Measurements from ENCODE around the gene RSRC1. TPM values are rescaled to one million over a fixed set of nuclear protein-coding genes. Genes with fewer than 3 reads are reported as not detected.
"Not testable (repeated sequence)": the region's sequence is repeated elsewhere in the genome, so short reads cannot be mapped to it uniquely, and the experiment has no call there.

RSRC1 gene, protein sequence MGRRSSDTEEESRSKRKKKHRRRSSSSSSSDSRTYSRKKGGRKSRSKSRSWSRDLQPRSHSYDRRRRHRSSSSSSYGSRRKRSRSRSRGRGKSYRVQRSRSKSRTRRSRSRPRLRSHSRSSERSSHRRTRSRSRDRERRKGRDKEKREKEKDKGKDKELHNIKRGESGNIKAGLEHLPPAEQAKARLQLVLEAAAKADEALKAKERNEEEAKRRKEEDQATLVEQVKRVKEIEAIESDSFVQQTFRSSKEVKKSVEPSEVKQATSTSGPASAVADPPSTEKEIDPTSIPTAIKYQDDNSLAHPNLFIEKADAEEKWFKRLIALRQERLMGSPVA
- 10 to 100 TPM; 27.7 to 36.7 (median 31.9) TPM for total RNA-seq

DNA sequence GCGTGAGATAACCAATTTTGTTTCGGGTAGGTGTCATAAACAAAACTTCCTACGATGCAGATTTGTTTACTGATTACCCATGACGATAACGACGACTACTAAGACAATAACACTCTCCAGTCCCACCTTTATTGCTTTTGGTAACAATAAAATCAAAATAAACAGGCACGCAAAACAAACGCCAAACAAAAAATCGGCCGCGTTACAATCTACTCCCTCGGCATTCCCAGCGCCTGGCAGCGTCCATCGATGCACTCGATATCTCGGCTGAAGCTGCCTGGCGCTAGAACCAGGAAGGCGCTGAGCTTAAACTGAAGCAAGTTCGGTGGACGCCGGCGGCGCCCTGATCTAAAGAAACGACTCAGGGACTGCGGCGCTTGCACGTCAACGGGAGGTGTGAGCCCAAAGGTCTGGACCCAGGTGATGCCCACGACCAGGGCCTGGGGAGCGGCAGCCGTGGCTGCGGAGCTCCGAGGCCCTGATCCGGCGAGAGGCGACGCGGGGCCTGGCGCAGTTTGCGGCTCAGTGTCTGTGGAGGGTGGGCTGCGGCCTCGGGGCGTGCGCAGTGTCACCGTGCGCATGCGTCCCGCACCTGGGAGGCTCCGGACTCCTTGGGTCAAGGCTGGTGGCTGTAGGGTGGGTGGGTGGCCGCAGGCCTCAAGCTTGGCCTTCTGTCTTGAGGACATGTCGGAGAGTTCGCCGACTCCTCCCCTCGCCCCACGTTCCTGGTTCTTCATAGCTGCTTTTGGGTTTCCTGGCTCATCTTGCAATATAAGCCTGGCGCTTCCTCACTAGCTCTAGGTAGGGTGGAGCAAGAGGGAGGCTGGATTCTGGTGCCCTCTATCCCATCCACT, at the start of gene RSRC1:
Gene RSRC1 (plus strand): TSS at position 286 of the 854 bp plus-strand sequence. CDS start 12,016 bp downstream, outside the sequence.
- peak within 1 kb of the TSS; percentile 80 to 89 (median 86) for H3K27ac ChIP-seq
- ATAC-seq (peak; percentile 93 to 94), DNase-seq (peak; percentile 78 to 80)
- peak within 1 kb of the TSS; percentile 80 to 97 (median 90) for H3K4me3 ChIP-seq
- peak; percentile 16 to 45 for TF ChIP-seq POLR2A (IDR thresholded peaks at IDR 0.05)
- TF ChIP-seq, protein P1, sequence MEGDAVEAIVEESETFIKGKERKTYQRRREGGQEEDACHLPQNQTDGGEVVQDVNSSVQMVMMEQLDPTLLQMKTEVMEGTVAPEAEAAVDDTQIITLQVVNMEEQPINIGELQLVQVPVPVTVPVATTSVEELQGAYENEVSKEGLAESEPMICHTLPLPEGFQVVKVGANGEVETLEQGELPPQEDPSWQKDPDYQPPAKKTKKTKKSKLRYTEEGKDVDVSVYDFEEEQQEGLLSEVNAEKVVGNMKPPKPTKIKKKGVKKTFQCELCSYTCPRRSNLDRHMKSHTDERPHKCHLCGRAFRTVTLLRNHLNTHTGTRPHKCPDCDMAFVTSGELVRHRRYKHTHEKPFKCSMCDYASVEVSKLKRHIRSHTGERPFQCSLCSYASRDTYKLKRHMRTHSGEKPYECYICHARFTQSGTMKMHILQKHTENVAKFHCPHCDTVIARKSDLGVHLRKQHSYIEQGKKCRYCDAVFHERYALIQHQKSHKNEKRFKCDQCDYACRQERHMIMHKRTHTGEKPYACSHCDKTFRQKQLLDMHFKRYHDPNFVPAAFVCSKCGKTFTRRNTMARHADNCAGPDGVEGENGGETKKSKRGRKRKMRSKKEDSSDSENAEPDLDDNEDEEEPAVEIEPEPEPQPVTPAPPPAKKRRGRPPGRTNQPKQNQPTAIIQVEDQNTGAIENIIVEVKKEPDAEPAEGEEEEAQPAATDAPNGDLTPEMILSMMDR (IDR thresholded peaks at IDR 0.05 in 4 of 5, conservative IDR thresholded peaks at IDR 0.05 in 1 of 5), result peak in 1 of 5 experiments; percentile 7
- peaks cover 40 to 42% (median 40%) of the 10 kb centered on the region in 3 donors for H3K27me3 ChIP-seq
- peaks cover 17 to 40% of the 10 kb centered on the region in 2 donors for H3K4me1 ChIP-seq
- in situ Hi-C loops (cut with MboI; ENCODE audit: low sequenced_read_pairs in 4 of 4), result loop anchor here in 1 of 4 donors (25.0 kb wide), 1 partner anchor 527 kb away; the partner anchor contains the start of gene GFM1
- intact Hi-C loops (cut with DNase I; ENCODE audit: low total_unique reads), result loop anchor here (5.0 to 10.0 kb wide), 3 partner anchors 325 to 935 kb away; partner anchors contain the start of gene MLF1
- H3K36me3 ChIP-seq, result no peaks in the 10 kb centered on the region
- H3K9me3 ChIP-seq, result no peaks in the 10 kb centered on the region

GRCh38 chr3:158065574-158065973, 44.3 kb upstream of the RSRC1 start:
- H3K36me3 ChIP-seq; H3K4me3 ChIP-seq; DNase-seq; H3K9me3 ChIP-seq; H3K27me3 ChIP-seq; H3K4me1 ChIP-seq; H3K27ac ChIP-seq; in situ Hi-C loops (cut with MboI; ENCODE audit: low sequenced_read_pairs in 4 of 4); ATAC-seq; intact Hi-C loops (cut with DNase I; ENCODE audit: low total_unique reads): not testable (repeated sequence)

DNA sequence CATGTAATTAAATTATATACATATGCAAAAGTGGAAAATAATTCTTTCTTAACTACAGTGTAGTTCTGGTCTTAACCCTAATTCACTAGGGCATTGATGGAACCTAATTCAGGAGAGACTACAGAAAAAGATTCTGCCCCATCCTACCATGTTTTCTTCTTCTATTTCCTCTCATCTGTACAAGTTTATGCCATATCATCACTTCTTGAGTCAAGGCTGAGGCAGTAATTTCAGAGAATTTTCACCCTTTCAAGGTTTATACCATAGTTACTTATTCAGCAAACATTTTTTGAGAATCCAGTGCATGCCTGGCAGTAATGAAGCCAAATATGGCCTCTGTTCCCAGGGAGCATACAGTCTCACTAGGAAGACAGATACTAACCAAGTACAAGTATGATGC, 37.1 kb upstream of the RSRC1 start:
- H3K36me3 ChIP-seq, result no peaks in the 10 kb centered on the region
- in situ Hi-C loops (cut with MboI; ENCODE audit: low sequenced_read_pairs in 4 of 4), result no loop called here
- no peaks in the 10 kb centered on the region for H3K9me3 ChIP-seq
- no peaks in the 10 kb centered on the region for H3K27me3 ChIP-seq
- TF ChIP-seq POLR2A (IDR thresholded peaks at IDR 0.05), result no peak
- TF ChIP-seq, protein P1 (IDR thresholded peaks at IDR 0.05 in 4 of 5, conservative IDR thresholded peaks at IDR 0.05 in 1 of 5), result no peak
- no peak overlapping the region for H3K4me3 ChIP-seq
- no peak overlapping the region for H3K27ac ChIP-seq
- DNase-seq (no peak), ATAC-seq (no peak)
- no peaks in the 10 kb centered on the region for H3K4me1 ChIP-seq
- intact Hi-C loops (cut with DNase I; ENCODE audit: low total_unique reads), result no loop called here

DNA sequence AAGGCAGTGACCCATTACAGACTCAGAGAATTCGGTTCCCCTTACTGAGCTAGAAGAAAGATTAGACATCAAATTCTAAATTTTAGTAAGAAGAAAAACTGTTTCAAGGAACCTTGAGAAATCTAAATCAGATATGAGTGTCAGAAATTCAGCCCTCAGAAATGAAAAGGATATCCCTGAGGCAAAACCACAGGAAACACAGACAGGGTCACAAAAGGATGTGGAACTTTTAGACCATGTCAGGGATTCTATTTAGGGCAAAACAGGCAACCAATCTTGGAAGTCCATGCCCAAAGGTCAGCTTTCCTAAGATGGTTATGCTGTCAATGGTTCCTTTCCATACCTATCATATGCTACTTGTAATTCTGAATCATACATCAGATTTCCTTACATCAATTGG, 35.3 kb upstream of the RSRC1 start:
- H3K36me3 ChIP-seq, result no peaks in the 10 kb centered on the region
- H3K4me3 ChIP-seq, result no peak overlapping the region
- DNase-seq (no peak), ATAC-seq (no peak)
- no peaks in the 10 kb centered on the region for H3K27me3 ChIP-seq
- in situ Hi-C loops (cut with MboI; ENCODE audit: low sequenced_read_pairs in 4 of 4), result no loop called here
- no peaks in the 10 kb centered on the region for H3K9me3 ChIP-seq
- TF ChIP-seq, protein P1 (IDR thresholded peaks at IDR 0.05 in 4 of 5, conservative IDR thresholded peaks at IDR 0.05 in 1 of 5), result no peak
- no peak for TF ChIP-seq POLR2A (IDR thresholded peaks at IDR 0.05)
- no peaks in the 10 kb centered on the region for H3K4me1 ChIP-seq
- intact Hi-C loops (cut with DNase I; ENCODE audit: low total_unique reads), result no loop called here
- H3K27ac ChIP-seq, result no peak overlapping the region

DNA sequence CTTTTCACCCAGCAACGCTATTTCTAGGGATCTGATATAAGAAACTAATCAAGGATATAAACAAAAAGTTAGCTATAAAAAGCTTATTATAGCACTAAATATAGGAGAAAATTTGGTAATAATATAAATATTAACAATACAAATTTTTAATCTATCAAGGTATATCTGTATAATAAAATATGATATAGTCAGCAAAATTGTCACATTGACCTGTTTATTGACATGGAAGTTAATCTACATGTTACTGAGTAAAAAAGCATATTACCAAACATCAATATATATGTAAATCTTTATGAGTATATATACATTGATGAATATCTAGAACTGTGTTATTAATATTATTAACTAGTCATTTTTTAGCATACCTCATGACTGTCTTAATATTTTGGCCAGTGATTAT, 30.3 kb upstream of the RSRC1 start:
- Histone ChIP-seq H3K36me3 (no peaks in the 10 kb centered on the region), H3K27me3 (no peaks in the 10 kb centered on the region), H3K9me3 (no peaks in the 10 kb centered on the region), H3K4me1 (no peaks in the 10 kb centered on the region), H3K4me3 (no peak overlapping the region), H3K27ac (no peak overlapping the region)
- TF ChIP-seq, protein P1 (IDR thresholded peaks at IDR 0.05 in 4 of 5, conservative IDR thresholded peaks at IDR 0.05 in 1 of 5), result no peak
- no peak for TF ChIP-seq POLR2A (IDR thresholded peaks at IDR 0.05)
- intact Hi-C loops (cut with DNase I; ENCODE audit: low total_unique reads) (no loop called here), in situ Hi-C loops (cut with MboI; ENCODE audit: low sequenced_read_pairs in 4 of 4) (no loop called here)
- DNase-seq (no peak), ATAC-seq (no peak)

Measured in gastrocnemius medialis (tissue), 4 donors.